ENCODE results near the gene SMC5.
"Not testable (repeated sequence)": the region's sequence is repeated elsewhere in the genome, so short reads cannot be mapped to it uniquely, and the experiment has no call there.

The SMC5 gene

GRCh38 chr9:70229026-70229425 is 29.8 kb upstream of the SMC5 start:
- TF ChIP-seq RARB (CRISPR knock-in tag; IDR thresholded peaks at IDR 0.05) (no peak), BACH2 (CRISPR knock-in tag; IDR thresholded peaks at IDR 0.05; ENCODE audit: borderline replicate concordance) (no peak), ARNTL (CRISPR knock-in tag; IDR thresholded peaks at IDR 0.05; ENCODE audit: borderline replicate concordance, low read depth) (no peak), PPARA (CRISPR knock-in tag; IDR thresholded peaks at IDR 0.05; ENCODE audit: borderline replicate concordance) (no peak), ZNF565 (CRISPR knock-in tag; conservative IDR thresholded peaks at IDR 0.05; ENCODE audit: low read depth) (no peak), OSR1 (CRISPR knock-in tag; IDR thresholded peaks at IDR 0.05) (no peak), ZFP30 (CRISPR knock-in tag; IDR thresholded peaks at IDR 0.05) (no peak), SNAI2 (CRISPR knock-in tag; IDR thresholded peaks at IDR 0.05) (no peak), ZFP3 (CRISPR knock-in tag; IDR thresholded peaks at IDR 0.05) (no peak), ZC3H10 (CRISPR knock-in tag; IDR thresholded peaks at IDR 0.05) (no peak), ISL1 (CRISPR knock-in tag; IDR thresholded peaks at IDR 0.05) (no peak), TOX (CRISPR knock-in tag; IDR thresholded peaks at IDR 0.05; ENCODE audit: borderline replicate concordance) (no peak), POU6F1 (CRISPR knock-in tag; IDR thresholded peaks at IDR 0.05; ENCODE audit: borderline replicate concordance, low read depth) (no peak)
- TF ChIP-seq, protein P1, sequence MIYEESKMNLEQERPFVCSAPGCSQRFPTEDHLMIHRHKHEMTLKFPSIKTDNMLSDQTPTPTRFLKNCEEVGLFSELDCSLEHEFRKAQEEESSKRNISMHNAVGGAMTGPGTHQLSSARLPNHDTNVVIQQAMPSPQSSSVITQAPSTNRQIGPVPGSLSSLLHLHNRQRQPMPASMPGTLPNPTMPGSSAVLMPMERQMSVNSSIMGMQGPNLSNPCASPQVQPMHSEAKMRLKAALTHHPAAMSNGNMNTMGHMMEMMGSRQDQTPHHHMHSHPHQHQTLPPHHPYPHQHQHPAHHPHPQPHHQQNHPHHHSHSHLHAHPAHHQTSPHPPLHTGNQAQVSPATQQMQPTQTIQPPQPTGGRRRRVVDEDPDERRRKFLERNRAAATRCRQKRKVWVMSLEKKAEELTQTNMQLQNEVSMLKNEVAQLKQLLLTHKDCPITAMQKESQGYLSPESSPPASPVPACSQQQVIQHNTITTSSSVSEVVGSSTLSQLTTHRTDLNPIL (CRISPR knock-in tag; IDR thresholded peaks at IDR 0.05; ENCODE audit: low read depth): no peak
- TF ChIP-seq, protein P2, sequence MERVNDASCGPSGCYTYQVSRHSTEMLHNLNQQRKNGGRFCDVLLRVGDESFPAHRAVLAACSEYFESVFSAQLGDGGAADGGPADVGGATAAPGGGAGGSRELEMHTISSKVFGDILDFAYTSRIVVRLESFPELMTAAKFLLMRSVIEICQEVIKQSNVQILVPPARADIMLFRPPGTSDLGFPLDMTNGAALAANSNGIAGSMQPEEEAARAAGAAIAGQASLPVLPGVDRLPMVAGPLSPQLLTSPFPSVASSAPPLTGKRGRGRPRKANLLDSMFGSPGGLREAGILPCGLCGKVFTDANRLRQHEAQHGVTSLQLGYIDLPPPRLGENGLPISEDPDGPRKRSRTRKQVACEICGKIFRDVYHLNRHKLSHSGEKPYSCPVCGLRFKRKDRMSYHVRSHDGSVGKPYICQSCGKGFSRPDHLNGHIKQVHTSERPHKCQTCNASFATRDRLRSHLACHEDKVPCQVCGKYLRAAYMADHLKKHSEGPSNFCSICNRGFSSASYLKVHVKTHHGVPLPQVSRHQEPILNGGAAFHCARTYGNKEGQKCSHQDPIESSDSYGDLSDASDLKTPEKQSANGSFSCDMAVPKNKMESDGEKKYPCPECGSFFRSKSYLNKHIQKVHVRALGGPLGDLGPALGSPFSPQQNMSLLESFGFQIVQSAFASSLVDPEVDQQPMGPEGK (CRISPR knock-in tag; IDR thresholded peaks at IDR 0.05; ENCODE audit: borderline replicate concordance): no peak
- TF ChIP-seq, protein P3, sequence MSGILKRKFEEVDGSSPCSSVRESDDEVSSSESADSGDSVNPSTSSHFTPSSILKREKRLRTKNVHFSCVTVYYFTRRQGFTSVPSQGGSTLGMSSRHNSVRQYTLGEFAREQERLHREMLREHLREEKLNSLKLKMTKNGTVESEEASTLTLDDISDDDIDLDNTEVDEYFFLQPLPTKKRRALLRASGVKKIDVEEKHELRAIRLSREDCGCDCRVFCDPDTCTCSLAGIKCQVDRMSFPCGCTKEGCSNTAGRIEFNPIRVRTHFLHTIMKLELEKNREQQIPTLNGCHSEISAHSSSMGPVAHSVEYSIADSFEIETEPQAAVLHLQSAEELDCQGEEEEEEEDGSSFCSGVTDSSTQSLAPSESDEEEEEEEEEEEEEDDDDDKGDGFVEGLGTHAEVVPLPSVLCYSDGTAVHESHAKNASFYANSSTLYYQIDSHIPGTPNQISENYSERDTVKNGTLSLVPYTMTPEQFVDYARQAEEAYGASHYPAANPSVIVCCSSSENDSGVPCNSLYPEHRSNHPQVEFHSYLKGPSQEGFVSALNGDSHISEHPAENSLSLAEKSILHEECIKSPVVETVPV (CRISPR knock-in tag; IDR thresholded peaks at IDR 0.05): no peak

GRCh38 chr9:70229579-70229978 is 29.2 kb upstream of the SMC5 start:
- TF ChIP-seq PPARA (CRISPR knock-in tag; IDR thresholded peaks at IDR 0.05; ENCODE audit: borderline replicate concordance) (no peak), CSDC2 (CRISPR knock-in tag; IDR thresholded peaks at IDR 0.05) (no peak), ARNTL (CRISPR knock-in tag; IDR thresholded peaks at IDR 0.05; ENCODE audit: borderline replicate concordance, low read depth) (no peak), OSR1 (CRISPR knock-in tag; IDR thresholded peaks at IDR 0.05) (no peak), ESRRG (CRISPR knock-in tag; IDR thresholded peaks at IDR 0.05) (no peak), TOX (CRISPR knock-in tag; IDR thresholded peaks at IDR 0.05; ENCODE audit: borderline replicate concordance) (no peak), ISL1 (CRISPR knock-in tag; IDR thresholded peaks at IDR 0.05) (no peak)
- TF ChIP-seq, protein P2 (CRISPR knock-in tag; IDR thresholded peaks at IDR 0.05; ENCODE audit: borderline replicate concordance): no peak
- TF ChIP-seq, protein P1 (CRISPR knock-in tag; IDR thresholded peaks at IDR 0.05; ENCODE audit: low read depth): no peak
- peak; percentile 80 for ATAC-seq

More at GRCh38 chr9:70229026-70229425, 29.8 kb upstream of the SMC5 start:
- peak; percentile 40 for ATAC-seq

DNA sequence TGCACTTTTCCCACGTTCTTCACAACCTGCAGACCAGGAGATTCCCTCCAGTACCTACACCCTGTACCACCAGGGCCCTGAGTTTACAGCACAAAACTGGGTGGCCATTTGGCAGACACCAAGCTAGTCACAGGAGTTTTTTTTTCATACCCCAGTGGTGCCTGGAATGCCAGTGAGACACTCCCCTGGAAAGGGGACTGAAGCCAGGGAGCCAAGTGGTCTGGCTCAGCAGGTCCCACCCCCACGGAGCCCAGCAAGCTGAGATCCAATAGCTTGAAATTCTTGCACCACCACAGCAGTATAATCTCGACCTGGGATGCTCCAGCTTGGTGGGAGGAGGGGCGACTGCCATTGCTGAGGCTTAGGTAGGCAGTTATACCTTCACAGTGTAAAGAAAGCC is 26.3 kb upstream of the SMC5 start:
- TF ChIP-seq ISL1 (CRISPR knock-in tag; IDR thresholded peaks at IDR 0.05) (no peak), ESRRG (CRISPR knock-in tag; IDR thresholded peaks at IDR 0.05) (no peak), PPARA (CRISPR knock-in tag; IDR thresholded peaks at IDR 0.05; ENCODE audit: borderline replicate concordance) (no peak), ZNF70 (CRISPR knock-in tag; IDR thresholded peaks at IDR 0.05) (no peak), SNAI2 (CRISPR knock-in tag; IDR thresholded peaks at IDR 0.05) (no peak), BACH2 (CRISPR knock-in tag; IDR thresholded peaks at IDR 0.05; ENCODE audit: borderline replicate concordance) (no peak), ZFP3 (CRISPR knock-in tag; IDR thresholded peaks at IDR 0.05) (no peak), ZC3H10 (CRISPR knock-in tag; IDR thresholded peaks at IDR 0.05) (no peak), ARNTL (CRISPR knock-in tag; IDR thresholded peaks at IDR 0.05; ENCODE audit: borderline replicate concordance, low read depth) (no peak), OSR1 (CRISPR knock-in tag; IDR thresholded peaks at IDR 0.05) (no peak), ZNF565 (CRISPR knock-in tag; conservative IDR thresholded peaks at IDR 0.05; ENCODE audit: low read depth) (no peak), TCF4 (CRISPR knock-in tag; IDR thresholded peaks at IDR 0.05; ENCODE audit: borderline replicate concordance) (no peak)
- TF ChIP-seq, protein P1 (CRISPR knock-in tag; IDR thresholded peaks at IDR 0.05; ENCODE audit: low read depth): no peak
- TF ChIP-seq, protein P2 (CRISPR knock-in tag; IDR thresholded peaks at IDR 0.05; ENCODE audit: borderline replicate concordance): no peak
- ATAC-seq: no peak

GRCh38 chr9:70234208-70234607 is 24.6 kb upstream of the SMC5 start:
- not testable (repeated sequence) for ATAC-seq

- ATAC-seq: not testable (repeated sequence)
Measured at GRCh38 chr9:70245952-70246351, 12.8 kb upstream of the SMC5 start.

All from SK-N-SH treated with all-trans-retinoic acid at 6 μM for 48 hours (cell line).